H1 (cell line): Measurements from ENCODE around the gene ZNF593. TPM values are rescaled to one million over a fixed set of nuclear protein-coding genes. Genes with fewer than 3 reads are reported as not detected.

Source experiments
- CTCF ChIA-PET: fragments of 300-600 bp; sonication (Branson Sonifier 250); formaldehyde crosslinking; loops from one replicate; lab custom pipeline; 2021; ENCODE audit not compliant: partially characterized antibody; lab: Charles Lee
- POLR2A ChIA-PET: fragments of 300-600 bp; sonication (Branson Sonifier 250); formaldehyde crosslinking; loops from one replicate; lab custom pipeline; 2021; ENCODE audit warnings: inconsistent platforms; ENCODE audit not compliant: partially characterized antibody; lab: Charles Lee
- DNase-seq, 2 experiments: peaks; one replicate each; pipeline versions ENCODE4 v3.0.0 to v3.0.0-alpha.2; 2010 to 2022; ENCODE audit warnings: low spot score in 2 of 2, low read depth in 1 of 2, mixed read lengths in 1 of 2
- FAIRE-seq: peaks from 2 replicates; lab custom pipeline; 2011; peaks lifted over from hg19 to GRCh38; lab: Jason Lieb, UNC
- H2AFZ ChIP-seq: 2 replicates; pipeline ENCODE4 v1.8.1; 2012; ENCODE audit warnings: low read length, inconsistent platforms
- H2AK5ac ChIP-seq: 2 replicates; pipeline ENCODE4 v1.6.1; 2013; ENCODE audit warnings: low read depth, low read length
- H2BK120ac ChIP-seq: replicated peaks from 2 replicates; pipeline ENCODE3; 2013; ENCODE audit warnings: low read depth, low read length, inconsistent platforms
- H2BK12ac ChIP-seq: 2 replicates; pipeline ENCODE4 v1.6.1; 2013; ENCODE audit warnings: low read depth, low read length
- H2BK15ac ChIP-seq: 2 replicates; pipeline ENCODE4 v1.6.1; 2013; ENCODE audit warnings: low read length
- H2BK20ac ChIP-seq: 2 replicates; pipeline ENCODE4 v1.6.1; 2013; ENCODE audit warnings: low read length
- H2BK5ac ChIP-seq: 2 replicates; pipeline ENCODE4 v1.6.1; 2013; ENCODE audit warnings: low read depth, low read length
- H3K14ac ChIP-seq: 2 replicates; pipeline ENCODE4 v1.6.1; 2013; ENCODE audit warnings: inconsistent platforms; ENCODE audit not compliant: insufficient read length
- H3K18ac ChIP-seq: 2 replicates; pipeline ENCODE4 v1.6.1; 2013; ENCODE audit warnings: low read length; ENCODE audit errors: extremely low read depth
- H3K23ac ChIP-seq: 2 replicates; pipeline ENCODE4 v1.6.1; 2013; ENCODE audit warnings: inconsistent platforms; ENCODE audit not compliant: insufficient read length
- H3K23me2 ChIP-seq: 2 replicates; pipeline ENCODE4 v1.6.1; 2013; ENCODE audit warnings: low read depth, low read length
- H3K27ac ChIP-seq: 2 replicates; pipeline ENCODE4 v1.6.1; 2011; ENCODE audit warnings: low read depth, low read length, inconsistent platforms
- H3K27me3 ChIP-seq, 4 experiments: replicated peaks in 1 of 4; 1 replicate in 1 of 4; 2 replicates in 3 of 4; pipeline versions ENCODE4 v1.6.1 to v1.8.1; 2011 to 2013; ENCODE audit warnings: low read length in 3 of 4, mild to moderate bottlenecking in 3 of 4, inconsistent platforms in 2 of 4, mixed read lengths in 2 of 4, moderate library complexity in 1 of 4; ENCODE audit not compliant: control insufficient read depth in 3 of 4, insufficient read depth in 3 of 4; ENCODE audit errors: extremely low read depth in 1 of 4
- H3K36me3 ChIP-seq, 4 experiments: 2 replicates each; pipeline versions ENCODE4 v1.6.1 to v1.8.1; 2011 to 2013; ENCODE audit warnings: mild to moderate bottlenecking in 4 of 4, low read length in 3 of 4, moderate library complexity in 2 of 4, control low read depth in 1 of 4, inconsistent platforms in 1 of 4; ENCODE audit not compliant: insufficient read depth in 4 of 4, control insufficient read depth in 2 of 4
- H3K4ac ChIP-seq: replicated peaks from 2 replicates; pipeline ENCODE3; 2013; ENCODE audit warnings: low read length, low read depth, mixed read lengths, inconsistent platforms; ENCODE audit not compliant: insufficient read length
- H3K4me1 ChIP-seq, 4 experiments: replicated peaks in 1 of 4; 1 replicate in 1 of 4; 2 replicates in 3 of 4; pipeline versions ENCODE4 v1.6.1 to v1.8.1; 2011 to 2013; ENCODE audit warnings: low read length in 3 of 4, inconsistent platforms in 2 of 4, mixed read lengths in 1 of 4; ENCODE audit not compliant: insufficient read depth in 4 of 4, control insufficient read depth in 3 of 4
- H3K4me2 ChIP-seq, 2 experiments: 2 replicates each; pipeline versions ENCODE4 v1.6.1 to v1.8.1; 2011 to 2013; ENCODE audit warnings: low read depth in 2 of 2, low read length in 2 of 2, control low read depth in 1 of 2, inconsistent platforms in 1 of 2, mild to moderate bottlenecking in 1 of 2; ENCODE audit not compliant: insufficient read depth in 1 of 2
- H3K4me3 ChIP-seq, 4 experiments: fragments of 200-600, 300-600 bp in 1 of 4; sonication (generic), shearing (Covaris generic), sonication (Bioruptor Twin) in 1 of 4; 2 replicates each; pipeline versions ENCODE4 v1.5.1 to v1.8.1; 2011 to 2016; ENCODE audit warnings: low read length in 4 of 4, low read depth in 3 of 4, control low read depth in 2 of 4, inconsistent platforms in 2 of 4, mild to moderate bottlenecking in 2 of 4, mixed read lengths in 1 of 4, moderate library complexity in 1 of 4; ENCODE audit not compliant: insufficient read depth in 2 of 4; ENCODE audit errors: extremely low read depth in 1 of 4
- H3K56ac ChIP-seq: replicated peaks from 2 replicates; pipeline ENCODE3; 2013; ENCODE audit warnings: low read depth, mild to moderate bottlenecking, mixed read lengths, low read length, inconsistent platforms; ENCODE audit not compliant: insufficient read length
- H3K79me1 ChIP-seq: 2 replicates; pipeline ENCODE4 v1.6.1; 2013; ENCODE audit warnings: low read depth, low read length, control low read depth
- H3K79me2 ChIP-seq, 2 experiments: 2 replicates each; pipeline versions ENCODE4 v1.6.1 to v1.8.1; 2012 to 2013; ENCODE audit warnings: low read length in 2 of 2, mild to moderate bottlenecking in 2 of 2, inconsistent platforms in 1 of 2; ENCODE audit not compliant: insufficient read depth in 2 of 2, control insufficient read depth in 1 of 2
- H3K9ac ChIP-seq, 4 experiments: replicated peaks in 1 of 4; 1 replicate in 1 of 4; 2 replicates in 3 of 4; pipeline versions ENCODE4 v1.6.1 to v1.8.1; 2011 to 2013; ENCODE audit warnings: low read depth in 3 of 4, low read length in 3 of 4, control low read depth in 2 of 4, mild to moderate bottlenecking in 2 of 4, moderate library complexity in 2 of 4, inconsistent platforms in 1 of 4; ENCODE audit errors: extremely low read depth in 1 of 4
- H3K9me3 ChIP-seq, 2 experiments: 2 replicates each; pipeline versions ENCODE4 v1.6.1 to v1.8.1; 2012 to 2013; ENCODE audit warnings: mild to moderate bottlenecking in 2 of 2, moderate library complexity in 2 of 2, control low read depth in 1 of 2, inconsistent platforms in 1 of 2, low read depth in 1 of 2, low read length in 1 of 2, mixed read lengths in 1 of 2; ENCODE audit not compliant: insufficient read depth in 2 of 2
- H4K20me1 ChIP-seq, 2 experiments: replicated peaks in 1 of 2; 2 replicates each; pipeline versions ENCODE3 to v1.8.1; 2011 to 2013; ENCODE audit warnings: inconsistent platforms in 2 of 2, low read length in 2 of 2, mild to moderate bottlenecking in 1 of 2; ENCODE audit not compliant: insufficient read depth in 2 of 2, control insufficient read depth in 1 of 2
- H4K5ac ChIP-seq: 2 replicates; pipeline ENCODE4 v1.6.1; 2013; ENCODE audit warnings: low read length, low read depth, mixed read lengths, inconsistent platforms; ENCODE audit not compliant: insufficient read length
- H4K8ac ChIP-seq: 2 replicates; pipeline ENCODE4 v1.8.0; 2013; ENCODE audit warnings: mild to moderate bottlenecking, moderate library complexity, low read length, inconsistent platforms; ENCODE audit not compliant: insufficient read depth; ENCODE audit errors: extremely low read depth
- H4K91ac ChIP-seq: replicated peaks from 2 replicates; pipeline ENCODE3; 2013; ENCODE audit warnings: low read length, mixed read lengths, inconsistent platforms; ENCODE audit not compliant: insufficient read length
- KDM1A ChIP-seq: fragments of 200-600, 300-600 bp; sonication (generic); IDR thresholded peaks from 2 replicates; pipeline ENCODE4 v1.7.1; 2016; ENCODE audit warnings: mild to moderate bottlenecking, low read length, borderline replicate concordance
- RXRA ChIP-seq: IDR thresholded peaks from 2 replicates; pipeline ENCODE4 v1.6.1; 2011; ENCODE audit warnings: low read depth, mild to moderate bottlenecking, low read length, moderate library complexity; ENCODE audit not compliant: insufficient read depth
- TAF1 ChIP-seq: IDR thresholded peaks from 2 replicates; pipeline ENCODE4 v1.6.1; 2011; ENCODE audit warnings: mild to moderate bottlenecking, low read depth, low read length
- WGBS, 2 experiments: shearing (Covaris generic) in 1 of 2; methylation state at CpG; one replicate each; pipeline versions ENCODE4 v1.1.6 to v1.1.7; 2013 to 2015; ENCODE audit warnings: low lambda C conversion rate in 2 of 2, mixed read lengths in 2 of 2, inconsistent platforms in 1 of 2, low coverage in 1 of 2, missing lambda C conversion rate in 1 of 2; ENCODE audit not compliant: insufficient replicate concordance in 2 of 2, insufficient coverage in 1 of 2, insufficient read length in 1 of 2; ENCODE audit errors: extremely low coverage in 1 of 2, missing lambda C conversion rate in 1 of 2; 5-methylcytosine and 5-hydroxymethylcytosine counted together
- polyA plus RNA-seq, 7 experiments: library from polyadenylated mRNA; depleted of rRNA in 3 of 7; stranded (reverse) in 5 of 7; unstranded in 2 of 7; fragments of >200 nt in 5 of 7; fragments of 200-250 nt in 2 of 7; gene quantifications; 1 replicate in 5 of 7; 2 replicates in 1 of 7; 4 replicates in 1 of 7; pipeline versions ENCODE4 v1.2.1 to v1.2.3, GENCODE V29; 2011 to 2013; ENCODE audit warnings: missing spikeins in 2 of 7, mixed read lengths in 2 of 7
- total RNA-seq: library from RNA; stranded (reverse); fragmentation: NEBNext Ultra II Directional; extraction: Animal tissue kit (Norgen Biotek cat#: 25700); gene quantifications from 2 replicates; pipeline ENCODE4 v1.2.1, GENCODE V29; 2021

ZNF593 gene
- total and polyA plus RNA-seq, 2 of the 8 experiments (the other 6 are each of a cell fraction or from before 2014, with no cell fraction given), result 38.2 to 68.0 TPM

GRCh38 chr1:26212726-26213125 is 43.0 kb downstream of the ZNF593 start:
- Histone ChIP-seq H3K18ac (no peak overlapping the region), H3K4ac (no peak overlapping the region), H2AFZ (no peak overlapping the region), H4K91ac (no peak overlapping the region), H3K79me2 (no peaks in the 10 kb centered on the region), H3K4me2 (no peak overlapping the region), H2BK15ac (no peak overlapping the region), H4K8ac (no peak overlapping the region), H2BK120ac (no peak overlapping the region), H2BK20ac (no peak overlapping the region), H3K27me3 (no peaks in the 10 kb centered on the region), H2AK5ac (no peak overlapping the region), H3K36me3 (no peaks in the 10 kb centered on the region), H4K5ac (no peak overlapping the region), H3K23ac (no peak overlapping the region), H2BK5ac (no peak overlapping the region), H3K23me2 (no peaks in the 10 kb centered on the region), H3K56ac (no peak overlapping the region), H3K27ac (no peak overlapping the region), H3K4me3 (no peak overlapping the region), H3K79me1 (no peaks in the 10 kb centered on the region), H3K9me3 (no peaks in the 10 kb centered on the region), H3K14ac (no peak overlapping the region), H3K4me1 (no peaks in the 10 kb centered on the region), H2BK12ac (no peak overlapping the region), H3K9ac (no peak overlapping the region), H4K20me1 (no peaks in the 10 kb centered on the region)
- FAIRE-seq, result no peak
- TF ChIP-seq KDM1A (no peak), RXRA (no peak), TAF1 (no peak)
- no peak for DNase-seq
- CTCF ChIA-PET, result interaction anchor here (0.6 to 1.3 kb wide), 6 partner anchors 8 to 922 kb away, joined by 3 to 5 read pairs (median 3); no protein-coding TSS in a partner anchor
- POLR2A ChIA-PET, result no interaction called here
- WGBS, 2 experiments, result 90% methylated on average over 5 of the region's 5 CpGs; no CpG with 5 or more reads in 1 of the 2 experiments
